H1 (cell line): ENCODE measurements around the gene CACNA2D3. TPM values are rescaled to one million over a fixed set of nuclear protein-coding genes. Genes with fewer than 3 reads are reported as not detected.

Experiments
- CHD1 ChIP-seq: IDR thresholded peaks from 2 replicates; pipeline ENCODE4 v1.6.1; 2012; ENCODE audit warnings: low read depth, low read length, improper control_type of control experiment
- EP300 ChIP-seq, 2 experiments: IDR thresholded peaks; 1 replicate in 1 of 2; 2 replicates in 1 of 2; pipeline ENCODE4 v1.6.1; 2011 to 2012; ENCODE audit warnings: low read depth in 2 of 2, low read length in 2 of 2, mild to moderate bottlenecking in 2 of 2, borderline replicate concordance in 1 of 2, inconsistent platforms in 1 of 2, moderate library complexity in 1 of 2
- FOSL1 ChIP-seq: IDR thresholded peaks from 2 replicates; pipeline ENCODE4 v1.6.1; 2011; ENCODE audit warnings: mild to moderate bottlenecking, low read depth, low read length, moderate library complexity; ENCODE audit not compliant: insufficient read depth
- JUND ChIP-seq: IDR thresholded peaks from 2 replicates; pipeline ENCODE4 v1.6.1; 2011; ENCODE audit warnings: mild to moderate bottlenecking, improper control_type of control experiment, low read length
- KDM1A ChIP-seq: fragments of 200-600, 300-600 bp; sonication (generic); IDR thresholded peaks from 2 replicates; pipeline ENCODE4 v1.7.1; 2016; ENCODE audit warnings: mild to moderate bottlenecking, low read length, borderline replicate concordance
- SIRT6 ChIP-seq: IDR thresholded peaks from one replicate; pipeline ENCODE4 v1.7.1; 2012; ENCODE audit warnings: low read length, inconsistent platforms
- SP4 ChIP-seq: IDR thresholded peaks from 2 replicates; pipeline ENCODE4 v1.6.1; 2012; ENCODE audit warnings: low read length, inconsistent platforms
- ZNF274 ChIP-seq: IDR thresholded peaks from 2 replicates; pipeline ENCODE4 v1.7.0; 2012; ENCODE audit warnings: low read length, borderline replicate concordance; ENCODE audit errors: extremely low read depth
- polyA plus RNA-seq, 7 experiments: library from polyadenylated mRNA; depleted of rRNA in 3 of 7; stranded (reverse) in 5 of 7; unstranded in 2 of 7; fragments of >200 nt in 5 of 7; fragments of 200-250 nt in 2 of 7; gene quantifications; 1 replicate in 5 of 7; 2 replicates in 1 of 7; 4 replicates in 1 of 7; pipeline versions ENCODE4 v1.2.1 to v1.2.3, GENCODE V29; 2011 to 2013; ENCODE audit warnings: missing spikeins in 2 of 7, mixed read lengths in 2 of 7
- total RNA-seq: library from RNA; stranded (reverse); fragmentation: NEBNext Ultra II Directional; extraction: Animal tissue kit (Norgen Biotek cat#: 25700); gene quantifications from 2 replicates; pipeline ENCODE4 v1.2.1, GENCODE V29; 2021
- TF ChIP-seq, protein P1 (sequence below): IDR thresholded peaks from 2 replicates; pipeline ENCODE4 v1.6.1; 2012; ENCODE audit warnings: inconsistent platforms

Gene CACNA2D3
- total and polyA plus RNA-seq, 2 of the 8 experiments (the other 6 are each of a cell fraction or from before 2014, with no cell fraction given) = 1.5 to 1.8 TPM

DNA sequence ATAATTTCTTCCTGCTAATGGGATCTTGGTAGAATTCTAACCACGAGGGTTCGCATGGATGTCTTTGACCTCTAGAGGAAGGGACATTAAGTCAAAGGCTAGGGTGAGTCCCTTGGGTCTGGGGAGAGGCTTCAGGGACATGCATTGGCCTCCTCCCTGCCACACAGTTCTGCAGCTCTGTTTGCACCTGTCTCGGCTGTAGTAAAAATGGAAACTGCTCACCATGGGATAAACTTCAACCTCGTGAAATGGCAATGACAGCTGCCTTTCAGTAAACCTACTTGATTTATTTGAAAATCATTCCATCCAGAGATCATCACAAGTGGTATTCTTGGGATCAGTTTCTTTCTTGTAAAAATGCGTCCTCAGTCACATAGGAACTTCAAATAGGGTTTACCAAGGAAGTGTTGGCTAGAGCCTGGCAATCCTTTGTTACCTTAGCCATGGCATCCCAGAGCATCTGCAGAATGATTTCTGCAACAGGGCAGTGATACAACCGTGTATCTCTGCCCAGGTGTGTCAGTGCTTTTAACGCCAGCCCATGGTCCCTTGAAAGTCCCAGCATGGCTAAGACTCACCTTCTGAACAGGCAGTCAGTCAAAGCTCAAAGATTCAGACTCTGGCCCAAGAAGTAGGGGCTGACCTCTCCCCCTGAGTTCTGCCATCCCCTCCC is 819.5 kb downstream of the CACNA2D3 start (continued):
- TF ChIP-seq, protein P1, sequence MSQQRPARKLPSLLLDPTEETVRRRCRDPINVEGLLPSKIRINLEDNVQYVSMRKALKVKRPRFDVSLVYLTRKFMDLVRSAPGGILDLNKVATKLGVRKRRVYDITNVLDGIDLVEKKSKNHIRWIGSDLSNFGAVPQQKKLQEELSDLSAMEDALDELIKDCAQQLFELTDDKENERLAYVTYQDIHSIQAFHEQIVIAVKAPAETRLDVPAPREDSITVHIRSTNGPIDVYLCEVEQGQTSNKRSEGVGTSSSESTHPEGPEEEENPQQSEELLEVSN = no peak
- TF ChIP-seq JUND = no peak
- TF ChIP-seq SIRT6 = no peak
- TF ChIP-seq EP300 (IDR thresholded peaks at IDR 0.05; ENCODE audit: borderline replicate concordance in 1 of 2, low read depth in 2 of 2, low read length in 2 of 2) = no peak
- TF ChIP-seq SP4 = no peak
- no peak for TF ChIP-seq CHD1
- TF ChIP-seq FOSL1 = no peak
- no peak for TF ChIP-seq KDM1A
- no peak for TF ChIP-seq ZNF274
